KMS-11 (cell line): ENCODE data around the gene NUMA1.

Experiments used
- H2AFZ ChIP-seq: fragments of 200-600 bp; sonication (generic); 2 replicates; pipeline ENCODE4 v1.6.1; 2016; ENCODE audit warnings: antibody characterized with exemption, mixed run types, low read depth
- H3K27ac ChIP-seq: fragments of 200-600 bp; sonication (generic); 2 replicates; pipeline ENCODE4 v1.6.1; 2016; ENCODE audit warnings: mild to moderate bottlenecking, mixed run types
- H3K27me3 ChIP-seq: fragments of 200-600 bp; sonication (generic); 2 replicates; pipeline ENCODE4 v1.6.1; 2017; ENCODE audit warnings: mild to moderate bottlenecking, low read depth, mixed run types, moderate library complexity; ENCODE audit not compliant: insufficient read depth
- H3K36me3 ChIP-seq: fragments of 200-600 bp; sonication (generic); 2 replicates; pipeline ENCODE4 v1.6.1; 2017; ENCODE audit warnings: mild to moderate bottlenecking, mixed run types; ENCODE audit not compliant: insufficient read depth
- H3K4me1 ChIP-seq: fragments of 200-600 bp; sonication (generic); 2 replicates; pipeline ENCODE4 v1.6.1; 2016; ENCODE audit warnings: mild to moderate bottlenecking, low read depth, mixed run types; ENCODE audit not compliant: poor library complexity, severe bottlenecking
- H3K4me2 ChIP-seq: fragments of 200-600 bp; sonication (generic); 2 replicates; pipeline ENCODE4 v1.7.0; 2016; ENCODE audit warnings: mild to moderate bottlenecking, mixed run types
- H3K4me3 ChIP-seq: fragments of 200-600 bp; sonication (generic); IDR thresholded peaks from 2 replicates; pipeline ENCODE4 v1.6.1; 2017; ENCODE audit warnings: low read depth, low read length, mixed read lengths; ENCODE audit not compliant: insufficient read depth
- H3K79me2 ChIP-seq: fragments of 200-600 bp; sonication (generic); 2 replicates; pipeline ENCODE4 v1.6.1; 2016; ENCODE audit warnings: low read depth, mixed run types; ENCODE audit not compliant: insufficient read depth
- H3K9ac ChIP-seq: fragments of 200-600 bp; sonication (generic); 2 replicates; pipeline ENCODE4 v1.6.1; 2016; ENCODE audit warnings: mild to moderate bottlenecking, mixed run types
- H4K20me1 ChIP-seq: fragments of 200-600 bp; sonication (generic); 2 replicates; pipeline ENCODE4 v1.6.1; 2016; ENCODE audit warnings: mild to moderate bottlenecking, mixed run types; ENCODE audit not compliant: insufficient read depth
- CTCF ChIP-seq: fragments of 200-600 bp; sonication (generic); conservative IDR thresholded peaks from 2 replicates; pipeline ENCODE4 v1.6.1; 2017; ENCODE audit warnings: low read depth, mild to moderate bottlenecking, antibody characterized with exemption, low read length, moderate library complexity, mixed read lengths

The NUMA1 gene

GRCh38 chr11:71994786-71995185, 85.6 kb downstream of the NUMA1 start:
- no peak overlapping the region for H2AFZ ChIP-seq
- TF ChIP-seq CTCF, result no peak

GRCh38 chr11:71992136-71992730, 88.1 kb downstream of the NUMA1 start:
- no peaks in the 10 kb centered on the region for H4K20me1 ChIP-seq
- H3K4me2 ChIP-seq, result no peak overlapping the region
- TF ChIP-seq CTCF, result no peak
- no peaks in the 10 kb centered on the region for H3K36me3 ChIP-seq
- no peak overlapping the region for H3K9ac ChIP-seq
- no peaks in the 10 kb centered on the region for H3K27me3 ChIP-seq
- no peak overlapping the region for H3K27ac ChIP-seq
- no peak overlapping the region for H3K4me3 ChIP-seq
- H3K79me2 ChIP-seq, result no peaks in the 10 kb centered on the region
- H2AFZ ChIP-seq, result no peak overlapping the region
- no peaks in the 10 kb centered on the region for H3K4me1 ChIP-seq

More at GRCh38 chr11:71994786-71995185, 85.6 kb downstream of the NUMA1 start:
- Histone ChIP-seq H3K27me3 (no peaks in the 10 kb centered on the region), H3K9ac (no peak overlapping the region), H4K20me1 (no peaks in the 10 kb centered on the region), H3K4me2 (no peak overlapping the region), H3K27ac (no peak overlapping the region), H3K79me2 (no peaks in the 10 kb centered on the region), H3K36me3 (no peaks in the 10 kb centered on the region), H3K4me3 (no peak overlapping the region), H3K4me1 (no peaks in the 10 kb centered on the region)

GRCh38 chr11:71991494-71991893, 88.8 kb downstream of the NUMA1 start:
- H3K4me2 ChIP-seq, result no peak overlapping the region

GRCh38 chr11:71990701-71991100, 89.6 kb downstream of the NUMA1 start:
- no peak overlapping the region for H3K9ac ChIP-seq
- H3K27me3 ChIP-seq, result no peaks in the 10 kb centered on the region
- H3K36me3 ChIP-seq, result no peaks in the 10 kb centered on the region
- TF ChIP-seq CTCF, result no peak
- no peaks in the 10 kb centered on the region for H3K79me2 ChIP-seq
- no peaks in the 10 kb centered on the region for H3K4me1 ChIP-seq
- no peak overlapping the region for H3K4me3 ChIP-seq
- H3K27ac ChIP-seq, result no peak overlapping the region
- H3K4me2 ChIP-seq, result no peak overlapping the region
- H2AFZ ChIP-seq, result no peak overlapping the region
- no peaks in the 10 kb centered on the region for H4K20me1 ChIP-seq

More at GRCh38 chr11:71991494-71991893, 88.8 kb downstream of the NUMA1 start:
- no peaks in the 10 kb centered on the region for H3K79me2 ChIP-seq
- no peaks in the 10 kb centered on the region for H3K4me1 ChIP-seq
- H2AFZ ChIP-seq, result no peak overlapping the region
- no peaks in the 10 kb centered on the region for H3K36me3 ChIP-seq
- H3K27ac ChIP-seq, result no peak overlapping the region
- H3K27me3 ChIP-seq, result no peaks in the 10 kb centered on the region
- TF ChIP-seq CTCF, result no peak
- no peaks in the 10 kb centered on the region for H4K20me1 ChIP-seq
- no peak overlapping the region for H3K4me3 ChIP-seq
- no peak overlapping the region for H3K9ac ChIP-seq
